ENCODE measurements around the gene CYTH4. TPM values are rescaled to one million over a fixed set of nuclear protein-coding genes. Genes with fewer than 3 reads are reported as not detected.

The CYTH4 gene
- total RNA-seq, 1 experiment from 2014 or later = 3.8 TPM

GRCh38 chr22:37309211-37310074 lies 27.1 kb downstream of the CYTH4 start:
- H3K9me2 ChIP-seq (ENCODE audit: insufficient read depth) = no peaks in the 10 kb centered on the region
- no peaks in the 10 kb centered on the region for H3K79me2 ChIP-seq (ENCODE audit: insufficient read depth, low read length)
- peak overlapping the region; percentile 41; the same call in 1 of the 2 replicates for H3K27ac ChIP-seq (ENCODE audit: low read depth, low read length)
- peak overlapping the region; percentile 35 for H3K4me2 ChIP-seq (ENCODE audit: low read length)
- no peak overlapping the region for H3K4me3 ChIP-seq (replicated peaks in 1 of 2; ENCODE audit: low read depth in 1 of 2, low read length in 2 of 2)
- ATAC-seq (no peak), DNase-seq (ENCODE audit: low read depth, low spot score) (no peak)
- TF ChIP-seq ZNF274 (IDR thresholded peaks at IDR 0.05; ENCODE audit: low read depth, low read length) = no peak
- no peak for TF ChIP-seq SRF (IDR thresholded peaks at IDR 0.05; ENCODE audit: low read depth)
- TF ChIP-seq REST (IDR thresholded peaks at IDR 0.05; ENCODE audit: low read depth) = no peak
- TF ChIP-seq CBX3 (IDR thresholded peaks at IDR 0.05; ENCODE audit: low read depth) = no peak
- no peak for TF ChIP-seq ATF3 (IDR thresholded peaks at IDR 0.05)
- no peak for TF ChIP-seq EZH2 (IDR thresholded peaks at IDR 0.05)
- TF ChIP-seq ZBTB33 (IDR thresholded peaks at IDR 0.05; ENCODE audit: extremely low read depth, insufficient replicate concordance, low read length) = no peak
- TF ChIP-seq POLR2A (IDR thresholded peaks at IDR 0.05; ENCODE audit: borderline replicate concordance, extremely low read depth, insufficient read depth, insufficient read length) = no peak
- no peak for TF ChIP-seq SIN3A (IDR thresholded peaks at IDR 0.05; ENCODE audit: low read depth)
- no peak for TF ChIP-seq ZFX (IDR thresholded peaks at IDR 0.05)
- no peak for TF ChIP-seq JUND (IDR thresholded peaks at IDR 0.05)
- no peak for TF ChIP-seq POLR2AphosphoS5 (IDR thresholded peaks at IDR 0.05; ENCODE audit: low read depth, low read length)
- TF ChIP-seq RAD21 (IDR thresholded peaks at IDR 0.05; ENCODE audit: low read depth) = no peak
- TF ChIP-seq ELF1 (IDR thresholded peaks at IDR 0.05; ENCODE audit: borderline replicate concordance, low read depth) = no peak
- TF ChIP-seq SP1 (IDR thresholded peaks at IDR 0.05; ENCODE audit: low read depth) = no peak
- no peak for TF ChIP-seq FOSL1 (IDR thresholded peaks at IDR 0.05; ENCODE audit: low read depth)
- TF ChIP-seq EZH2phosphoT487 (IDR thresholded peaks at IDR 0.05; ENCODE audit: borderline replicate concordance) = no peak
- TF ChIP-seq CEBPB (IDR thresholded peaks at IDR 0.05; ENCODE audit: low read depth) = no peak
- no peak for TF ChIP-seq YY1 (IDR thresholded peaks at IDR 0.05; ENCODE audit: extremely low read depth, insufficient replicate concordance, low read depth, low read length)
- TF ChIP-seq TCF7L2 (IDR thresholded peaks at IDR 0.05; ENCODE audit: borderline replicate concordance, extremely low read depth, insufficient read depth, insufficient read length) = no peak
- peak overlapping the region; percentile 18; the same call in 1 of the 2 replicates for H3K9ac ChIP-seq (ENCODE audit: low read length)
- intact Hi-C loops (cut with micrococcal nuclease) = no loop called here
- ChIA-PET RAD21 (ENCODE audit: low non-redundant PET in 1 of 2, low total read pairs in 2 of 2, uncharacterized antibody in 2 of 2, unreplicated experiment in 2 of 2) (interaction anchor here in 1 of 2 experiments (1.1 kb wide), 1 partner anchor 14 kb away, joined by 3 read pairs; no protein-coding TSS in a partner anchor), POLR2A (no interaction called here), CTCF (interaction anchor here (1.2 kb wide), 1 partner anchor 147 kb away, joined by 3 read pairs; no protein-coding TSS in a partner anchor)
- no peaks in the 10 kb centered on the region for H4K20me1 ChIP-seq (ENCODE audit: insufficient read depth)
- H3K9me3 ChIP-seq (ENCODE audit: control insufficient read depth in 1 of 2, insufficient read depth in 1 of 2, low read depth in 1 of 2, low read length in 2 of 2) = no peaks in the 10 kb centered on the region
- no peak overlapping the region for H2AFZ ChIP-seq (ENCODE audit: low read depth, low read length, poor library complexity, severe bottlenecking)
- H3K27me3 ChIP-seq (ENCODE audit: insufficient read depth, low read length) = no peaks in the 10 kb centered on the region
- H3K4me1 ChIP-seq (ENCODE audit: control insufficient read depth in 1 of 2, insufficient read depth in 2 of 2, low read length in 2 of 2) = peaks cover 51 to 67% of the 10 kb centered on the region in 2 experiments
- no TSS peak for BruUV-seq (replicated peaks)
- no peaks in the 10 kb centered on the region for H3K36me3 ChIP-seq (ENCODE audit: control insufficient read depth in 1 of 2, insufficient read depth in 2 of 2, low read length in 2 of 2)

Measured in HCT116 (cell line).